Activated gamma-delta T cell treated with anti-CD3 and anti-CD28 coated beads, Interleukin-2, amount 50 U/mL, for 16 hours (primary cell): ENCODE measurements around the gene TAS2R40.
"Not testable (repeated sequence)": the region's sequence is repeated elsewhere in the genome, so short reads cannot be mapped to it uniquely, and the experiment has no call there.

Experiments
- DNase-seq: peaks from one replicate; pipeline ENCODE4 v3.0.0-alpha.2; 2020; ENCODE audit warnings: low read depth

The TAS2R40 gene

DNA sequence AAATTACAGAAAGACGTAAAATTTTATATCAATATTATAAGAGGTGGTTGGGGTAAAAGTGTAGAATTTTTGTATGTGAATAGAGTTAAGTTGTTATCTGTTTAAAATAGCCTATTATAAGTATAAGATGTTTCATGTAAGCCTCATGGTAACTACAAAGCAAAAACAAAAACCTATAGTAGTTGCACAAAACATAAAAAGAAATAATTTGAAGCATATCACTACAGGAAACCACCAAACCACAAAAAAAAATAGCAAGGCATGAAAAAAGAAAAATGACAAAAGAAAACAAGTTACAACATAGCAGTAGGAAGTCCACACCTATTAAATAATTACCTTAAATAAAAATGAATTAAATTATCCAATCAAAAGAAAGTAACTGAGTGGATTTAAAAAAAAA is 29.0 kb downstream of the TAS2R40 start:
- no peak for DNase-seq

DNA sequence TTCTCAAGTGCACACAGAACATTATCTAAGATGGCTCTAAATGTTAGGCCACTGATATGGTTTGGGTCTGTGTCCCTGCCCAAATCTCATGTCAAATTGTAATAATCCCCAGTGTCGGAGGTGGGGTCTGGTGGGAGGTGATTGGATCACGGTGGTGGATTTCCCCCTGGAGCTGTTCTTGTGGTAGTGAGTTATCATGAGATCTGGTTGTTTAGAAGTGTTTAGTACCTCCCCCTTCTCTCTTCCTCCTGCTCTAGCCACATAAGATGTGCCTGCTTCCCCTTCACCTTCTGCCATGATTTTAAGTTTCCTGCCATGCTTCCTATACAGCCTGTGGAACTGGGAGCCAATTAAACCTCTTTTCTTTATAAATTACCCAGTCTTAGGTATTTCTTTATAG is 30.2 kb downstream of the TAS2R40 start:
- DNase-seq: no peak

DNA sequence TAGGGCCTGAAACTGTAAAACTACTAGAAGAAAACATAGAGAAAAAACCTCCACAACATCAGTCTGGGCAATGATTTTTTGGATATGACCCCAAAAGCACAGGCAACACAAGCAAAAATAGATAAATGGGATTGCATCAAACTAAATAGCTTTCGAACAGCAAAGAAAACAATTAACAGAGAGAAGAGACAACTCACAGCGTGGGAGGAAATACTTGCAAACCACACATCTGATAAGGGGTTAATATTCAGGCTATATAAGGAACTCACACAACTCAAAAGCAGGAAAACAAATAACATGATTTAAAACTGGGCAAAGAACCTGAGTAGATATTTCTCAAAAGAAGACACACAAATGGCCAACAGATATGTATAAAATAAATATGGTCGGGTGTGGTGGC is 33.7 kb downstream of the TAS2R40 start:
- no peak for DNase-seq

DNA sequence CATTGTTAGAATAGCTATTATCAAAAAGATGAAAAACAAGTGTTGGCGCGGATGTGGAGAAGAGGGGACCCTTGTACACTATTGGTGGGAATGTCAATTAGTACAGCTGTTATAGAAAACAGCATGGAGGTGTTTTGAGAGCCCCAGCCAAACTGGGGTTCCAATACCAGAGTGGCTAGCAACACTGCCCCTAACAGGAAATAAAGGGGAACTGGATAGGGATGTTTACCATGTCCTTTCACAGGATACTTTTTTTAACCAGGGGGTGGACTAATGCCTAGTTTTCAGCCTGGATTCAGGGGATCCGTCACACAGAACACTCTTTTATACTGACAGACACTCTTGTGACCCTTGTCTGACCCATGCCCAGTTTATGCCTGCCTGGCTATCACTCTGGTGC is 34.5 kb downstream of the TAS2R40 start:
- no peak for DNase-seq

DNA sequence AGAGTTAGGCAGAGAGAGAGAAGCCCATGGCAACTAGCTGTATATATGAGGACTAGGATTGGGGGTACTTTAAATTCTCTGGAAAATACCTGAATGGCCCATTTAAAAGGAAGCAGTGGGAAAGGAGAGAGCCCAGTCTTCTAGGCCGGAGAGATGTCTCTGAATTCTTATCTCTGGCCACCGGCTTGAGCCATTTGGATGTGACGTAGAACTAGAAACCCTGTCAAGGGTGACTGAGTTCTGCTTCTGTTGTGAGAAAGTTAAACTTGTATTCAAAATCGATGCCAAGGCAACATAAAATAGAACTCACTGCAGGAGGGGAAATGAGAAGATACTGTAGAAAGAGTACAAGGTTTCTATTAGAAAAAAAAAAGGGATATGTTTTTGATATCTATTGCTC is 35.1 kb downstream of the TAS2R40 start:
- DNase-seq: no peak

DNA sequence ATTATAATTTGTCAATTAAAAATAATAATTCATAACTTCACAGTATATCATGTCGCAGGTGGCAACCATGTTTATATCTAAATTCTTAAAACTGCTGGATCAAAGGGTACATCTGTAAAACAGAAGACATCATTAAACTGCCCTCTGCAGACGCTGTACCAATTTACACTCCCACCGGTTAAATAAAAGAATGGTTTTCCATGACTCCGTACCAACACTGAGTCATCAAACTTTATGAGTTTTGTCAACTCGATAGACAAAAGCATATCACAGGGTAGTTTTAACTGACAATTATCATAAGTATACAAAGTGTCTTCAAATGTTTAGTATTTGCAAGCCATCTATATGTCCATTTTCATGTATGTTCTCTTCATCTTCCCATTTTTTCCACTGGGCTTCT is 35.7 kb downstream of the TAS2R40 start:
- no peak for DNase-seq

DNA sequence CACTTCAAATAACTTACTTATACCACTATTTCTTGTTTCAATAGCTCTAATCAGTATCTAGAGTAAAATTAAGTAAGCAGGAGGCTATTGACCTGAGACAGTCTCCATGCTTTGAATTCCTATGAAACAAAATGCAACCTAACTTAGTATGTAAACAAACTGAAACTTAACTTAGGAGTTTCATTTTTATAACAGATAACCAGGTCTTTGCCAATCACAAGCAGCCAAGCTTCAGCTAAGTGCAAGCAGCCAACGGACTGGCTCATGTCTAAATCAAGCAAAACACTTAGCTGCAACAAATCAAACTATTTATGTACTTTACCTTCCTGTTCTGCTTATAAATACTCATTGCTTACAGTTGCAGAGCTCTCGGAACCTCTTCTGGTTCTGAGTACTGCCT is 37.0 kb downstream of the TAS2R40 start:
- no peak for DNase-seq

DNA sequence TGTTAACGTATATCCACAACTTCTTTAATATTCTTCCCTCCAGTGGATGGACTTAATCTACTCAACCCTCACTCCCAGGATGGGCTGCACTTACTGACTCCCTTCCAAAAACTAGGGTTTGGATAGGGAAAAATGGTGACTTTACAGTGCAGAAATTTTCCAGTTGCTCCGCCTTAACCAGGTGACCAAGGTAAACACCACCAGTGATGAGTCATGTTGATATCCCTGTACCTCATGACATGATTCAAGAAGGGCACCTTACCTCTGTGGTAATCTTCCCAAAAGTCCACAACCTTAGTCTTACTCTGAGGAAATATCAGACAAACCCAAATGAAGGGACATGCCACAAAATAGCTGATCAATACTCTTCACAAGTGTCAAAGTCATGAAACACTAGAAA is 37.9 kb downstream of the TAS2R40 start:
- DNase-seq: no peak

DNA sequence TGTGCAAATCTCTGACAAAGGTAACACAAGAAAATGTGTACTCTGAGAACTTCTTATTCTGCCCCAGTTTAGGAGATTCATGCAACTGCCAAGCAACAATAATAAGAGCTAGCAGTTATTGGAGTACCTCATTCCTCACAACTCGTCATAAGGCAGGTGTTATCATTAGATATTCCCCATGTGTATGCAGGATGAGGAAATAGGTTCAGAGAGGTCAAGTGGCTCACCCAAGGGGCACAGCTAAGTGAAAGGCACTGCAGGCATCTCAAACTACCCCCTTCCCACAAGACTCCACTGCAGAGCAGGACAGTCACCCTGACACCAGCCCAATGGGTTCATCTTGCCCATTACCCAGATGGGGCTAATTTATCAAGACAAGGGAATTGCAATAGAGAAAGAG is 40.1 kb downstream of the TAS2R40 start:
- no peak for DNase-seq

DNA sequence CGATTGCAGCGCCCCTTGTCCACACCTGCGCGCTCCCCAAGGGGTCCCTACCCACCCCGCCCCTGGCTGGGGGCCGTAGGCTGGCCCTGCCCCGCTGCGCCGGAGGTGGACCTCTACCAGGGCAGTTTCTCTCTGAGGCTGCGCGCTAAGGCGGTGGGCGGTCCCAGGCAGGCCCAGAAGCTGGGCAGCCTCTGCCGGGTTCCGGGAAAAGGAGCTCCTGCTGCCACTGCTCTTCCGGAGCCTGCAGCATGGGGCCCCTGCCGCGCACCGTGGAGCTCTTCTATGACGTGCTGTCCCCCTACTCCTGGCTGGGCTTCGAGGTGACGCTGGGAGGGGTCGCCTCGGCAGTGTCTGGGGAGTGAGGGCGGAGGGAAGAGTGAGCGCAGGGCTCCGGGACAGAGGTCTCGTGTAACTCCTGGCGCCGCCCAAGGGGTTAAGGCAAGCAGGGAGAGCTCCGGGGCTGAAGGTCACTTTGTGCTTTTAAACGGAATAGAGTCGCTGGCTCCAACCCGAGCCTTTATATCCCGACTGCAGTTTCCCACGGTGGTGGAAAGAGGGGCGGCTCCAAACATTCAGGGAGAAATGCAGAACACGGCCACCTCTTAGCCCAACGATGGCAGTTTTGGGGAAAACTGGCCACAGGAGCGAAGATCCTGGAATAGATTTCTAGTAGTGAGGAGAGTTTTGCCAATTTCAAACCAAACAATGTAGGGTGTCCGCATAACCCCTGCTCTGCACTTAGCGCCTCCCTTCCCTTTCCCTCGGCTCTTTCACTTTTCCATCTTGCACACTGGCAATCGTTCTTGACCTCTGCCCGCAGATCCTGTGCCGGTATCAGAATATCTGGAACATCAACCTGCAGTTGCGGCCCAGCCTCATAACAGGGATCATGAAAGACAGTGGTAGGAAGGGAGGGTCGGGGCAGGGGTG is 41.7 kb downstream of the TAS2R40 start, which contains the start of gene GSTK1:
TSS of gene GSTK1 (plus strand) at position 176 of the 930 bp plus-strand sequence. CDS start at position 249, 73 bp downstream.
- DNase-seq: peak; percentile 75

DNA sequence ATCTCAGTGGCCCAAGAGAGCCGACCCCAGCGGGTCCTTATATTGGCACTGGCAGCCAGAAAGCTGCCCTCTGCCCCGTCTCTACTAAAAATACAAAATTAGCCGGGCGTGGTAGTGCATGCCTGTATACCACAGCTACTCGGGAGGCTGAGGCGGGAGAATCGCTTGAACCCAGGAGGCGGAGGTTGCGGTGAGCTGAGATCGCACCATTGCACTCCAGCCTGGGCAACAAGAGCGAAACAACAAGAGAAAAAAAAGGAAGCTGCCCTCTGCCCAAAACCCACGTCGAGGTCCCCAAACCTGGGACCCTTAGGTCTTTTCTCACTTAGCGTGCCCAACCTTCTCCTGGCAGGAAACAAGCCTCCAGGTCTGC is 42.3 kb downstream of the TAS2R40 start:
- not testable (repeated sequence) for DNase-seq

DNA sequence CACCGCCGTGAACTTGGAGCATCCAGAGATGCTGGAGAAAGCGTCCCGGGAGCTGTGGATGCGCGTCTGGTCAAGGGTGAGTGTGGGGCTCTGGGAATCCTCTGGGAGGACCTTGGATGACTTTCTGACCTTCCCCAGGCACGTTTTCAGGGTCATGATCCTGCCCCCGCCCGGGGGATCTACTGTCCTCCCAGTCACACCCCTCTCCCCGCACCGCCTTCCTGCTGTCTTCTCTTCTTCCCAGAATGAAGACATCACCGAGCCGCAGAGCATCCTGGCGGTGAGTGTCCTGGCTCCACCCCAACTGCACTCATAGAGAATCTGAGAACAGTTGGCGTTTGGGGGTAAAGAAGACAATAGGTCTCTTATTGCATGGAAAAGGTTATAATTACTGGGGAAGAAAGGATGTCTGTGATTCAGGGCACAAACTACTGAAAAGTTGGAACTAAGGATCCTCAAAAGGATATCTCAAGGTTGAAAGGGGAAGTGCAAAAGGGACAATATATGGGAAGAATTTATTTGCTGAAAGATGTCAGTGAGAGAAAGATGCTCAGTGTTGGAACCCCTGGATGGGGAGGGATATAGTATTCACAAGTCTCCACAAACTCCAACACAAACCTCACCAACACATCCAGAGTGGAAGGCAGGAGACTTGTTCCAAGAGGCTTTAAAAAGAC is 43.3 kb downstream of the TAS2R40 start:
- DNase-seq: no peak

DNA sequence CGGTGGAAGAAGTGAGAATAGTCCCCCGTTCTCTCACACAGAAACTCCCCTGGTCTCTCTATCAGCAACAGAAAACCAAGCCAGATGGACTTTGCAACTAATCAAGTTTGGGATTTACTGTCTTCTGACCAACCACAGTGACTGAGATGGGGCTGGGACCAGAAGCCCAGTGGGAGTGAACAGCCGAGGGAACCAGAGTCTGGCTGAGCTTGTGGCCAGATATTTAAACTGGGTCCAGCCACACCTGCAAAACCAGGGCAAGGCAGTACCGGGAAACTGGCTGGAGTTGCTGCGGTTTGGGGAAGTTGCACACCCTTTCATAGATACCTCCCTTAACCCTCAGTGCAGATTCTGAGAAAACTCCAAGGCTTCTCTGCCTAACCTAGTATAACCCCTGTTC is 47.4 kb downstream of the TAS2R40 start:
- no peak for DNase-seq

DNA sequence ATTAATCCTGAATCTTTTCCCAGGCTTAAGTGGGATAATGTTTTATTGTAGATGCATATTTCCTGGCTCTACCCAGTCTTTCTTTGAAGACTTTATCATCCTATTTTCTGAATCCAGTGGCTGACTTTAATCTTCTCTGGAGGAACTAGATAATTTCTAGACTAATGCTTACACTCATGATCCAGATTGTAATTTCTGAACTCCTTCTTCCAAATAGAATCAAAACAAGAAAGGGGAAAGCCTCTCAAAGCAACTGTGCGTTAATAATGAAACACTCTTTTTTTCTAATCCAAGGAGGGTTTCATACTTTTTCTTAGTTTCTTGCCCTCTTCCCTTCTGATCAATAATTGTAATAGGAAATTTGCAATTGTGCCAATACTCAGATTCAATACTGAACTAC is 49.4 kb downstream of the TAS2R40 start:
- DNase-seq: no peak
